Activated T-helper 1 cell treated with Interleukin-2 at 50 U/mL for 16 hours (primary cell): ENCODE measurements around the gene ADAMTSL3.

ENCODE experiments used
- DNase-seq: peaks from one replicate; pipeline ENCODE4 v3.0.0-alpha.2; 2020; ENCODE audit warnings: low read depth

The ADAMTSL3 gene

GRCh38 chr15:83983634-83984458 lies 329.9 kb downstream of the ADAMTSL3 start:
- DNase-seq: no peak

- DNase-seq: no peak
Measured at GRCh38 chr15:83984601-83985000, 330.7 kb downstream of the ADAMTSL3 start.

GRCh38 chr15:83991163-83991562 lies 337.2 kb downstream of the ADAMTSL3 start:
- no peak for DNase-seq

- DNase-seq: no peak
Measured at GRCh38 chr15:83992324-83993031, 338.6 kb downstream of the ADAMTSL3 start.

GRCh38 chr15:83993591-83993990 lies 339.7 kb downstream of the ADAMTSL3 start:
- DNase-seq: no peak

GRCh38 chr15:83998486-83998885 lies 344.6 kb downstream of the ADAMTSL3 start:
- DNase-seq: no peak

GRCh38 chr15:83999396-84000135 lies 345.6 kb downstream of the ADAMTSL3 start:
- no peak for DNase-seq

- DNase-seq: no peak
Measured at GRCh38 chr15:84001037-84001436, 347.1 kb downstream of the ADAMTSL3 start.

- DNase-seq: no peak
Measured at GRCh38 chr15:84001655-84002054, 347.7 kb downstream of the ADAMTSL3 start.

GRCh38 chr15:84003791-84004503 lies 350.0 kb downstream of the ADAMTSL3 start:
- DNase-seq: no peak

- no peak for DNase-seq
Measured at GRCh38 chr15:84006421-84006820, 352.5 kb downstream of the ADAMTSL3 start.

GRCh38 chr15:84009616-84010015 lies 355.7 kb downstream of the ADAMTSL3 start:
- no peak for DNase-seq

- DNase-seq: no peak
Measured at GRCh38 chr15:84010246-84010645, 356.3 kb downstream of the ADAMTSL3 start.

- DNase-seq: no peak
Measured at GRCh38 chr15:84016371-84016770, 362.4 kb downstream of the ADAMTSL3 start.

GRCh38 chr15:84022516-84022915 lies 368.6 kb downstream of the ADAMTSL3 start:
- no peak for DNase-seq

GRCh38 chr15:84023636-84024035 lies 369.7 kb downstream of the ADAMTSL3 start:
- DNase-seq: no peak

GRCh38 chr15:84033793-84034553 lies 380.1 kb downstream of the ADAMTSL3 start:
- no peak for DNase-seq

- DNase-seq: no peak
Measured at GRCh38 chr15:84034578-84035398, 380.9 kb downstream of the ADAMTSL3 start.

- DNase-seq: no peak
Measured at GRCh38 chr15:84035399-84035766, 381.5 kb downstream of the ADAMTSL3 start.

- no peak for DNase-seq
Measured at GRCh38 chr15:84037301-84037700, 383.4 kb downstream of the ADAMTSL3 start.
